ENCODE measurements around the gene PABPN1. TPM values are rescaled to one million over a fixed set of nuclear protein-coding genes. Genes with fewer than 3 reads are reported as not detected.

PABPN1 gene
- total RNA-seq, 2 donors from 2014 or later = 67.9 to 79.0 TPM

DNA sequence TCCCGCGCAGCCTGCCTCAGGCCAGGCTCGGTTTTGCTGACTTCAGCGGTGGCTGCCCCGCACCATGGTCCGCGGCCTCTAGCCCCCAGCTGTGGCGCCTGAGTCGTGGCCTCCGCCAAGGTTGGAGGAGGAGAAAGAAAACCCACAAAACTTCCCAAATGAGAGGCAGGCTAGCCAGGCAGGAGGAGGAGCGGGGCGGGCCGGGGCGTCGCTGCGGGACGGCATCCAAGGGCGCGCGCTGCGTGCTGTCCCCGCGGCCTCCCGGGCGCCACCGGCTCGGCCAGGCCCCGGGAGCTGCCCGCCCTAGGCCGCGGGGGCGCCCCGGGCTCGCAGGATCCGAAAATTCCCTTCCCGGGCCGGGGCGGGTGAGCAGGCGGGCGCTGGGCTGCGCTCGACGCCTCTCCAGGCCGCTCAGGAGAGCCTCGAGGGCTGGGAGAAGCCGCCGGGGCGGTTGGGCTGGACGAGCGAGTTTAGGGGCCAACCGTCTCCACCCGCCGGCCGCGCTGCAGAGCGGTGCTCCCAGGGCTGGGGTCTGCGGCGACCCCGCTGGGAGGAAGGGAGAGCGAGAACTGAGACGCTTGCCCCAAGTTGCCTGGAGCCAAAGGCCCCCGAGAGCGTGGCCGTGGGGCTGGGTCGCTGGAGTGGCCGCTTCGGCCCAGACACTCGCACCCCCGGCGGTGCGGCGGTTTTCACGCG is 43.9 kb downstream of the PABPN1 start, which contains the start of gene EFS:
EFS (minus strand) TSS at position 137 of the 696 bp plus-strand sequence. CDS start 147 bp downstream, outside the sequence.
- peak; percentile 88 for DNase-seq (ENCODE audit: low spot score)
- intact Hi-C loops (cut with DNase I) = no loop called here

DNA sequence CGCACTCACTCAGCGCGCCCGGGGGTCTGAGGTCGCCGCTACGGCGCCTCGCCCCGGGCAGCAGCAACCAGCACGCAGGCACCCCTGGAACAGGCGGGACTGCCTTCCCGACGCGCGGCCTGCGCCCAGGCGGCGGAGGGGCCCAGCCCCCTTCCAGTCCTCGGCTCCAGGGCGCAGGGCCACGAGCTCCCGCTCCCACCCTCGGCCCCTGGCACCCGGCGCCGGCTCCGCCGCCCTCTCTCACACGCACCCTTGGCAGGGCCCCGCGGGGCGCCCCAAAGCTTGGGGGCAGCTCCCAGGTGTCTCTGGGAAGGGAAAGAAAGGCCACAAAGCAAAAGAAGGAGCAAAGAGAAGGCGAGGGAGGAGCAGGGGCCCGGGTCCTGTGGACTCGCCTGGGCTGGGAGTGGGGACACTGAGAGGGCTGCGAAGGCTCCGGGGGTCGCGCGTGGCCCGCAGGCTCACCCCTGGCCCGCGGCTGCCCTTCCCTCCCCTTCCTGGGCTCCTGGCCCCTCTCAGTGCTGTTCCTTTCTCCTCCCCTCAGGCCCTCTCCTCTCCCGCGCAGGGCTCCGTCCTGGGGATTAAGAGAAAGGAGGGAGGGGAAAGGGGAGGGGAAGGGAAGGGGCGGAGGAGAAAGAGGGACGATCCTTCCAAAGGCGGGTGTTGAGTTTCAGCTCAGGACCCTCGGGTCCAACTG is 44.6 kb downstream of the PABPN1 start:
- no peak for DNase-seq (ENCODE audit: low spot score)

DNA sequence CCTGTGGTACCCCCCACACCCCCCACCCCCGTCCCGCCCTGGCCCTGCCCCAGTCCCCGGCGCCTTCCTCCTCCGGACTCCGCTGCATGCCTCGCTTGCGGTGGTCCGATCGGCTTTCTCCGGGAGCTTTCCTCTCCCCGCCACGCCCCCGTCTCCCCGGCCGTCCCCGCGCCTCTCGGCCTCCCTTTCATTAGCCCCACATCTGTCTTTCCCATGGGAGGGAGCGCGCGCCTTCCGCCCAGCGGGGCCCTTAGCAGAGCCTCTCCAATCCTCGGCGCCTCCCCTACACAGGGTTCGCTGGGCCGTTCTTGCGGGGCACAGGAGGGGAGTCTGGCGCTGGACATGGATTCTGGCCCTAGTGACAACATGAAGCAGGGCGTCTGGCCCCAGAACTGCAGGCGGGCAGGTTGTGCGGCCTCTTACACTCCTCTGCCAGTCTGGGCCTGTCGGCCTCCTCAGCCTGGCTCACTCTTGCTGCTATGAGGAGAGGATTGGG is 45.2 kb downstream of the PABPN1 start:
- intact Hi-C loops (cut with DNase I) = no loop called here
- DNase-seq (ENCODE audit: low spot score) = peak; percentile 90

More for the DNA sequence above, 44.6 kb downstream of the PABPN1 start:
- intact Hi-C loops (cut with DNase I) = no loop called here

DNA sequence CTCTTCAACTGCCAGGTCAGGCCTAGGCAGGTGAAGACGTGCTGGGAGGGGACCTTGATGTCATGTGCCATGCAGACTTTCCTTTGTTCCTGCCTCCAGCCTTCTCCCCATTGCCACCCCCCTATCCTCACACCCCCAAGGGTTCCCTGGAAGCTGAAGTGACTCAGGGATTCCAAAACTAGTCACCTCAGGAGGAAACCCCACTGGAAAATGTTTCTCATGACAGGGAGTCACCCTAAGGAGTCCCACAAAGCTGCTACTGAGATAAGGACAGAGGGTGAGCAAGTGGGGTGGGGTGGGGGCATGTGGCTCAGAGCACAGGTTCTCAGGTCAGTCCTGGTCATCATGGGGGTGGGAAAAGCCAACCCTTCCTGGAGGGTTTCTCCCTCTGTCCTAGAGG is 49.0 kb downstream of the PABPN1 start:
- intact Hi-C loops (cut with DNase I) = no loop called here
- no peak for DNase-seq (ENCODE audit: low spot score)

DNA sequence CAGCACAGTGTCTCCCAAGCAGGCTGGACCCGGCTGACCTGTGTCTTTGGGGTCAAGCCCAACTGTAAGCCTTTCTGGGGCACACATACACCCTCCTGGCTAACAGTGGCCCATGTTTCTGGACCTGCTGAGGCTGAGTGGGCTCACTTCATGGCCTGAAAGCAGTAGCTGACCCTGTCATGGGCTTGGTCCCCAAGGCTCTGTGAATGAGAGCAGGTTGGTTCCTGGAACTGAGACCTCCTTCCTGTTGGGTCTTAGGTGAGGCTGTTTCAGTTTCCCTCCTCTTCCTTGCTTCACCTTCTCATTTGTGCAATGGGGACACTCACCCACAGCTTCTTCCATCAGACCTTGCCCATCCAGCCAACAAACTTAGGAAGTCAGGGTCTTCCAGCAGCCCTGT is 50.6 kb downstream of the PABPN1 start:
- peak; percentile 58 for DNase-seq (ENCODE audit: low spot score)

DNA sequence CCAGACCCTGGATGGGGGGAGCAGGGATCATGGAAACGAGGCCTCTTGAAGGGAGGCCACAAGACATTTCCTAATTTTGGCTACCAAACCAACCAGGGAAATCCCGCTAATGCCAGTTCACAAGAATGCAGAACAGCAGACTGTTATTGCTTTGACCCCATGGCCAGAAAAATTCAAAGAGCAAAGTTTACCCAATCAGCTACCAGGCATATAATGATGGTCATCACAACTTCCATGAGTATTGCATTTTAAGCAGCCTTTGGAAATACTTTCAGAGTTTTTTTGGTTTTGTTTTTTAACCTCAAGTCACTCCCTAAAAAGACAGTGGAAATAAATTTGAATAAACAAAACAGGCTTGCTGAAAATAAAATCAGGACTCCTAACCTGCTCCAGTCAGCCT is 51.3 kb downstream of the PABPN1 start, which contains the start of gene IL25:
IL25 (plus strand) TSS at position 301 of the 400 bp plus-strand sequence.
- intact Hi-C loops (cut with DNase I) = no loop called here
- DNase-seq (ENCODE audit: low spot score) = no peak

More for the DNA sequence above, 50.6 kb downstream of the PABPN1 start:
- intact Hi-C loops (cut with DNase I) = no loop called here

DNA sequence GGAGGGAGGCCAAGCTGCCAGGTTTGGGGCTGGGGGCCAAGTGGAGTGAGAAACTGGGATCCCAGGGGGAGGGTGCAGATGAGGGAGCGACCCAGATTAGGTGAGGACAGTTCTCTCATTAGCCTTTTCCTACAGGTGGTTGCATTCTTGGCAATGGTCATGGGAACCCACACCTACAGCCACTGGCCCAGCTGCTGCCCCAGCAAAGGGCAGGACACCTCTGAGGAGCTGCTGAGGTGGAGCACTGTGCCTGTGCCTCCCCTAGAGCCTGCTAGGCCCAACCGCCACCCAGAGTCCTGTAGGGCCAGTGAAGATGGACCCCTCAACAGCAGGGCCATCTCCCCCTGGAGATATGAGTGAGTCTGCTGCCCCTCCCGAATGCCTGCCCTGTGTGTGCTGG is 51.8 kb downstream of the PABPN1 start:
- intact Hi-C loops (cut with DNase I) = no loop called here

More for the DNA sequence above, 51.8 kb downstream of the PABPN1 start:
- DNase-seq (ENCODE audit: low spot score) = peak; percentile 41

Other genes with a start within 250 kb of the PABPN1 start
- gene ACIN1, start 226.3 kb upstream of the PABPN1 start, total RNA-seq = 100 to 1,000 TPM in 1 of 2 donors, 10 to 100 TPM in 1; 85.9 to 112 TPM
- 10 to 100 TPM; 35.2 to 38.7 TPM for gene C14orf119, start 226.0 kb upstream of the PABPN1 start, total RNA-seq
- gene CIROP, start 216.5 kb upstream of the PABPN1 start, total RNA-seq = not detected
- under 1 TPM in 1 of 2 donors, not detected in 1; 0.19 TPM for gene CEBPE, start 202.2 kb upstream of the PABPN1 start, total RNA-seq
- gene SLC7A8, start 137.8 kb upstream of the PABPN1 start, total RNA-seq = 10 to 100 TPM; 17.4 to 31.0 TPM
- gene RNF212B, start 83.5 kb upstream of the PABPN1 start, total RNA-seq = not detected
- gene HOMEZ, start 35.3 kb upstream of the PABPN1 start, total RNA-seq = 1 to 10 TPM; 4.9 to 5.2 TPM
- gene PPP1R3E, start 18.6 kb upstream of the PABPN1 start, total RNA-seq = 1 to 10 TPM; 8.5 to 9.1 TPM
- 10 to 100 TPM; 65.6 to 81.7 TPM for gene BCL2L2, start 14.6 kb upstream of the PABPN1 start, total RNA-seq
- 10 to 100 TPM; 17.7 to 30.6 TPM for gene SLC22A17, start 31.4 kb downstream of the PABPN1 start, total RNA-seq
- 10 to 100 TPM; 19.4 to 20.2 TPM for gene EFS, start 43.7 kb downstream of the PABPN1 start, total RNA-seq
- gene IL25, start 51.4 kb downstream of the PABPN1 start, total RNA-seq = not detected
- gene CMTM5, start 55.6 kb downstream of the PABPN1 start, total RNA-seq = under 1 TPM; 0.57 to 0.74 TPM
- 1 to 10 TPM in 1 of 2 donors, not detected in 1; 1.3 TPM for gene MYH6, start 86.8 kb downstream of the PABPN1 start, total RNA-seq
- not detected for gene MYH7, start 114.2 kb downstream of the PABPN1 start, total RNA-seq
- 10 to 100 TPM; 27.8 to 28.4 TPM for gene NGDN, start 148.2 kb downstream of the PABPN1 start, total RNA-seq
- gene ZFHX2, start 230.3 kb downstream of the PABPN1 start, total RNA-seq = 1 to 10 TPM; 2.3 to 2.4 TPM
- 10 to 100 TPM; 11.6 to 19.6 TPM for gene THTPA, start 234.8 kb downstream of the PABPN1 start, total RNA-seq
- 10 to 100 TPM; 31.5 to 36.5 TPM for gene AP1G2, start 246.3 kb downstream of the PABPN1 start, total RNA-seq

Data from posterior vena cava (tissue), 2 donors.